ENCODE data around the gene RAB26.

DNA sequence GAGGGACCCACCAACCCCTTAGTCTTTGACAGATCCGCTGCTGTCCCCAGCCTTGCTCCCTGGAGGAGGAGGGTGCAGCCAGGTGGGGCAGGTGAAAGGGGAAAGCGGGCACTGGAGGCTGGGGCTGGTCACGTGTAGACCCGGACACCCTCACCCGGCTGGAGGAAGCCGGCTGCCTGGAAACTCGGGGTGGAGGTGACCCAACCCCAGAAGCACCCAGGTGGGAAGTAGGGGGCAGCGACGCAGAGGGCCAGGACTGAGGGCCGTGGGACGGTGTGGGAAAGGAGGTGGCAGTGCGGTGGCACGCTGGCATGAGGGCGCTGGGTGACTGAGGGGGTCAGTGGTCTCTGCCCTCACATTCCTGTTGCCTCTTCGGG, 9.8 kb downstream of the RAB26 start:
- TF ChIP-seq, protein P1, sequence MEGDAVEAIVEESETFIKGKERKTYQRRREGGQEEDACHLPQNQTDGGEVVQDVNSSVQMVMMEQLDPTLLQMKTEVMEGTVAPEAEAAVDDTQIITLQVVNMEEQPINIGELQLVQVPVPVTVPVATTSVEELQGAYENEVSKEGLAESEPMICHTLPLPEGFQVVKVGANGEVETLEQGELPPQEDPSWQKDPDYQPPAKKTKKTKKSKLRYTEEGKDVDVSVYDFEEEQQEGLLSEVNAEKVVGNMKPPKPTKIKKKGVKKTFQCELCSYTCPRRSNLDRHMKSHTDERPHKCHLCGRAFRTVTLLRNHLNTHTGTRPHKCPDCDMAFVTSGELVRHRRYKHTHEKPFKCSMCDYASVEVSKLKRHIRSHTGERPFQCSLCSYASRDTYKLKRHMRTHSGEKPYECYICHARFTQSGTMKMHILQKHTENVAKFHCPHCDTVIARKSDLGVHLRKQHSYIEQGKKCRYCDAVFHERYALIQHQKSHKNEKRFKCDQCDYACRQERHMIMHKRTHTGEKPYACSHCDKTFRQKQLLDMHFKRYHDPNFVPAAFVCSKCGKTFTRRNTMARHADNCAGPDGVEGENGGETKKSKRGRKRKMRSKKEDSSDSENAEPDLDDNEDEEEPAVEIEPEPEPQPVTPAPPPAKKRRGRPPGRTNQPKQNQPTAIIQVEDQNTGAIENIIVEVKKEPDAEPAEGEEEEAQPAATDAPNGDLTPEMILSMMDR (IDR thresholded peaks at IDR 0.05; ENCODE audit: low read length), result no peak
- no peak for TF ChIP-seq EZH2phosphoT487 (IDR thresholded peaks at IDR 0.05; ENCODE audit: low read length)
